Kidney capillary endothelial cell (primary cell): Measurements from ENCODE around the gene C15orf61.

ENCODE experiments used
- DNase-seq: peaks from one replicate; pipeline ENCODE4 v3.0.0-alpha.2; 2018; ENCODE audit warnings: low spot score

Gene C15orf61

DNA sequence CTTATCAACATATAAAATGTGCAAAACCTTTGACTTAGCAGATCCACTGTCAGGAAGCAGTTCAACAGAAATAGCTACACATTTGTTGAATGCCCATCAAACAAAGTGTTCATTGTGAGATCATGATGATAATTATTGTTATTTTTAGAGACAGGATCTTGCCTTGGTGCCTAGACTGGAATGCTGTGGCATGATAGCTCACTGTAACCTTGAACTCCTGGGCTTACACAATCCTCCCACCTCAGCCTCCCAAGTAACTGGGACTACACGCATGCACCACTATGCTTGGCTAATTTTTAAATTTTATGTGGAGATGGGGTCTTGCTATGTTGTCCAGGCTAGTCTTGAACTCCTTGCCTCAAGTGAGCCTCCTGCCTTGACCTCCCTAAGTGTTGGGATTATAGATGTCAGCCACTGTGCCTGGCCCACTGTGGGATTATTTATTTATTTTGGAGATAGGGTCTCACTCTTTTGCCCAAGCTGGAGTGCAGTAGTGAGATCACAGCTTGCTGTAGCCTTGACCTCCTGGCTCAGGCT, 30.3 kb downstream of the C15orf61 start:
- no peak for DNase-seq

GRCh38 chr15:67554580-67554979, 33.6 kb downstream of the C15orf61 start:
- no peak for DNase-seq

DNA sequence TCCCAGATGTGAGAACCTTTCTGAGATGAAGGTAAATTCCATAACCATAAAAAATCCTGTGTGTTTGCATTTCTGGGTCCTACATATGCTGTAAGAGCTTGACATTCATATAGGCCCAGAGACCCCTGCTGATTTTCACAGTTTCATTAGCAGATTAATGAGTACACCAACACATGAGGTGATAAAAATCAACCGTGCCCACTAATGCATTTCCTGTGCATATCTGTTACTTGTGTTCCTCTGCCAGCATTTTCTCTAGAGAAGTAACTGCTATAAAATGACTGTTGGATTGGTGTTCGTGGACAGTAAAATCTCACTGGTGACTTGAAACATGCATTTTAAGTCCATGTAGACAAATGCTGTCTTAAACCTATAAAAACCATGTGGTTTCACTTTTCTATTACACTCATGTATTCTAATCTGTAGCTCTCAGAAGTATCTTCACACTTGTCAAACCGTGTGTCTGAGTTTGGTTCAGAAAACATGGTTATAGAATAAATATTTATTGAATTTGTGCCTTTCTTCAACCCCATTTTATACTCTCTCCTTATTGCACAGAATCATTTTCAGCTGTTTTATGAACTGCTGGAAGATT, 36.1 kb downstream of the C15orf61 start:
- DNase-seq, result no peak

DNA sequence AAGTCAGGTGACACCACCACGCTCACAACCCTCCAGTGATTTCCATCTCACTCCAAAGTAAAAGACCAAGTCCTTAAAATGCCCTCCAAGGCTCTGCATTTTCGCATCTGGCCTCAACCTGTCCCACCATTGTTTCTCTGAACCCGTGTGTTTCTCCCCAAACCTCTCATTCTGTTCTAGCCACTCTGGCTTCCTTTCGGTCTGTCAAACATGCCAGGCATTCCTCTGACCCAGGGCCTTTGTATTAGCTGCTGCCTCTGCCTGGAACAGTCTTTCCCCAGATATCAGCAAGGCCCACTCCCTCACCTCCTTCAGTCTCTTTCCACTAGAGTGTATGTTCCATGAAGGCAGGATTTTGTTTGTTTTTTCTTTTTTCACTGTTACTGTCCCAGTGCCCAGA, 37.6 kb downstream of the C15orf61 start:
- no peak for DNase-seq

- no peak for DNase-seq
Observed at GRCh38 chr15:67559158-67559557, 38.2 kb downstream of the C15orf61 start.

GRCh38 chr15:67559576-67559975, 38.6 kb downstream of the C15orf61 start:
- no peak for DNase-seq

GRCh38 chr15:67560320-67560719, 39.4 kb downstream of the C15orf61 start:
- no peak for DNase-seq

DNA sequence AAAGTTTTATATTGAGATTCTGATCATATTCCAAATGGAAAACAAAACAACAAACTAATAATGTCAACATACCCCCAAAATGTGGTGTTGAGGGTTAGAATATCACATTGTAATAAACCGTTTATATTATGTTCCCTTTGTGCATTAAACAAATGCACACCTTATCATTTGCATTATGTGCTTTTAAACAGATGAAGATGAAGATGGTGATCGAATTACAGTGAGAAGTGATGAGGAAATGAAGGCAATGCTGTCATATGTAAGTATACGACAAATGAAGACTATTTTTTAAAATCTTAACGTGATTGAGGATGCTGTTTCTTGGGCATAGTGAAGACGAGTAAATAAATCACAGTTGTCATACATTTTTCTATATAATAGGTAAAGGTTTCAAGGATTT, 42.2 kb downstream of the C15orf61 start:
- no peak for DNase-seq

DNA sequence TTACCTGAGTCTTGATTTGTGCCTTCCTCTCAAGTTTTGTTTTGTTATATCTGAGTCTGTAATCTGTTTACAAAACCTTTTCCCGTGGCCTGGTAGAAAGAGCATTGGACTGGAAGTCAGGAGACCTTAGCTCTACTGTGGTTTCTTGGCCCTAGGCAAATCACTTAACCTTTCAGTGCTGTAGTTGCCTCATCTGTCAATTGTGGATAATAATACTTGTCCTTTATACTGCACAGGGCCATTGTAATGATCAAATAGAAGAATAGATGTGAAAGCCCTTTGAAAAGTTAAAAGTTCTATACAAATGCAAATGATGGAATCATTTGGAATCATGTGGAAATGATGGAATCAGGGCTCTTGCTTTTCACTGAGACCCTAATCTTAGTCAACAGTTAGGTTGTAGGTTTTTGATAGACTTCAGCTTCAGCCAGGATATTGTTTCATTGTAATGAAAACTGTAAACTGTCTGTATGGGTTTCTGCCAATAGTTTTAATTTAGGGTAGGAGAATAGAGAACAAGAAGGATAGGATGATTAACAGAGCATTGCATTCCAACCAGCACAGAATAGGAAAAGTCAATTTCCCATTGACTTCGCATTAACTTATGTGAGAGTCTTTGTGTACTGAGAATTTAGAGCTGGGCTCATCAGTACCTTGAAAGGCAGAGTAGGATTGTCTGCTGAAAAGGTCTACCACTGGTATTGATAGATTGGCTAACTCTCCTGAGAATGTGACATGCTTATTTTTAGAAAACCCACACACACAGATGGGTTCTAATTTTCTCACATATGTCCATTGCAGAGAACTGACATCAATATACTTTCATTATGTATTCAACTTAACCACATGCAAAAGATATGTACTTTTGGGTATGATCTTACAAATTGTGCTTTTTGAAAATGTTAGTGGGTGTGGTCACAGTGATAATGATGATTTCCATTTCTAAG, 43.4 kb downstream of the C15orf61 start:
- DNase-seq, result no peak

- DNase-seq, result no peak
Observed at GRCh38 chr15:67564968-67565345, 44.0 kb downstream of the C15orf61 start.

- DNase-seq, result no peak
Observed at GRCh38 chr15:67569668-67570067, 48.7 kb downstream of the C15orf61 start.

DNA sequence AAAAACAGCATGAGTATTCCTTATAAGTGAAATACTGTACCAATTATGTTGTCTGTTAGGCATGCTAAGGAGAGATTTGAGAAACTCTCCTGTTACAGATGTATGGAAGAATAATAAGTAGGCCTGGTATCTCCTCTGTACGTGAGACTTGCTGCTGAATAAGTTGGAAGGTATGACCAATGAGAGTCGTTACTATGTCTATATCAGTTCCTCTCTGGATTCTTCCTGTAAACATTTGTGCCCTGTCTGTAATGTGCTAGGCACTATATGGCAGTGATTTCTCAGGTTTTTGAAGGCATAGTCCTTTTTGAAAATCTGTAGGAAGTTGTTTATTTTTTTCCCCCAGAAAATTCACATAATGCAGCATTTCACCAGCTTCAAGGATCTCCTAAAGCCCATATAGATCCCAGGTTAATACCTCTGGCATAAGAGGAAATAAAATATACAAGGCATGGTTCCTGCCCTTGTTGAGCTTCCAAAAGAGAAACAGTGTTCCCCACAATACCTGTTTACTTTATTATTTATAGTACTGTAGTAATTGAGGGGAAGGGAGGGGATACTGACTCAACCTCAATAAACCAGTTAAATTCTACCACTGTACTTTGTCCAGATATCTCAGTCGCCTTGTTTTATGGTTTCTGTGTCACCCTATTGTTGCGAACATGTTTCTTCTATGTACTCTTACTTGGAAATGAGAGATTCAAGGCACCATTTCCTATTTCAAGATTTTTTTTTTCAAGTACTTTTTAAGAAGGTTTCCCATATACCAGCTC, 50.1 kb downstream of the C15orf61 start:
- DNase-seq, result no peak

- no peak for DNase-seq
Observed at GRCh38 chr15:67571648-67572415, 50.9 kb downstream of the C15orf61 start.

- no peak for DNase-seq
Observed at GRCh38 chr15:67573194-67573593, 52.3 kb downstream of the C15orf61 start.

- DNase-seq, result no peak
Observed at GRCh38 chr15:67575039-67575502, 54.1 kb downstream of the C15orf61 start.

- no peak for DNase-seq
Observed at GRCh38 chr15:67578020-67578600, 57.2 kb downstream of the C15orf61 start.

DNA sequence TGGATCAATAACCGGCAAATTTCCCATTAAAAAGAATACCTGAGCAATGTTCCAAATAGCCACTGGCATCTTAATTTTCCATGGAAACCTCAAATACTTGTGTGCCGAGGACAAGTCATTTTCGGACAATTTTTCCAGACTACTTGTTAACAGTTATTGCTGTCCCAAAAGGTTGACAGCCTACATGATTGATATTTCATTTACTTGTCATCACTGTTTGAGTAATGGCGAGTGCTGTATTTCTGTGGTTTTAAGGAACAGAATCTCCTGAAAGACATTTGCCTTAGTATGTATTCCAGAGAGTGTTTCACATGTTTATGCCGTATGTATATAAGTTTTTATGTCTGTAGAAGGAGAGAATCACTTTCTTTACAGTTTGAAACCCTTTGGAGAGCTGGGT, 58.2 kb downstream of the C15orf61 start:
- DNase-seq, result no peak
